SH-SY5Y (cell line): ENCODE measurements around the gene AGPAT3.

Experiments used
- GATA2 ChIP-seq: IDR thresholded peaks from 2 replicates; pipeline ENCODE4 v1.6.1; 2011; ENCODE audit warnings: mild to moderate bottlenecking, low read depth, low read length
- GATA3 ChIP-seq: IDR thresholded peaks from 2 replicates; pipeline ENCODE4 v1.6.1; 2011; ENCODE audit warnings: low read depth, mild to moderate bottlenecking, low read length, moderate library complexity

GRCh38 chr21:43916691-43917514 lies 51.9 kb downstream of the AGPAT3 start:
- TF ChIP-seq GATA2 (no peak), GATA3 (no peak)
